NCI-H524 treated with DMSO at 0.1 percent for 48 hours (cell line): ENCODE data around the gene OPCML.

Experiments used
- DNase-seq: peaks from one replicate; lab custom pipeline; 2025; lab: John Stamatoyannopoulos, UW

Gene OPCML

GRCh38 chr11:132551016-132551415 is 981.3 kb downstream of the OPCML start:
- DNase-seq = no peak

- no peak for DNase-seq
These were observed 982.7 kb downstream of the OPCML start for GRCh38 chr11:132549561-132549960.

- DNase-seq = no peak
These were observed 983.3 kb downstream of the OPCML start for GRCh38 chr11:132549001-132549400.

- no peak for DNase-seq
These were observed 988.3 kb downstream of the OPCML start for GRCh38 chr11:132544007-132544406.

- DNase-seq = no peak
These were observed 990.5 kb downstream of the OPCML start for GRCh38 chr11:132541794-132542193.

DNA sequence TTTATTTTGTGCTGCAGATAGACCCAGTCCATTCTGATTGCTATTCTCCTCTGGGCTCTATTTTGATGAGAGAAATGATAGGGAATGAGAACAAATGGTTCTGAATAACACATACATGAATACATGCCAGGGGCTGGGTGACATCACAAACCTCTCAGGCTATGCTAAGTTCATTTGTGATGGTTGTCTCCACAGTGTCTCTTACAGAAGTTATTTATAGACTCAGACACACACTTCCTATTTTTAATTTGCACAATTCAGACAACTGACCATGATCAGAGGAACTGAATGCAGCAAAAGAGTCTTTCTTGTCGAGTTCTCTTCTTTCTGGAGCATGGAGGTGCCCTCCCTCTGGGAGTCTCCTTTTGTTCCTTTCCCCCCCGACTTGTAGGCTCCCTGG is 991.7 kb downstream of the OPCML start:
- DNase-seq = no peak

- DNase-seq = no peak
These were observed 992.5 kb downstream of the OPCML start for GRCh38 chr11:132539590-132540368.

DNA sequence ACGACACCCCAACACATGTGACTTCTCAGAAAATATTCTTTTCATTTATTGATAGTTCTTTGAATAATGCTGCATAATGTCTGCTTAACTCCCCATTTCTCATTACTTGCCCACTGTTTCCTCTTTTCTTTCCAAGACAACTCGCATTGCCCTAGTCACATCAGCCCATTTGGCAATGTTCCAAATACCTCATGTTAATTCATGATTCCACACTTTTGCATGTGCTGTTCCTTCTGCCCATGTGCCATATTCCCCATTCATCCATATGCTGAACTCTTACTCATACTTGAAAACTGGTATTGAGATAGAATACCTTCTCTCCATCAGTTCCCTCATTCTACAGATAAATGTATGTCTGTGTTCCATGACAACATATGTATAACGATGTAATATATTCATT is 993.7 kb downstream of the OPCML start:
- no peak for DNase-seq

DNA sequence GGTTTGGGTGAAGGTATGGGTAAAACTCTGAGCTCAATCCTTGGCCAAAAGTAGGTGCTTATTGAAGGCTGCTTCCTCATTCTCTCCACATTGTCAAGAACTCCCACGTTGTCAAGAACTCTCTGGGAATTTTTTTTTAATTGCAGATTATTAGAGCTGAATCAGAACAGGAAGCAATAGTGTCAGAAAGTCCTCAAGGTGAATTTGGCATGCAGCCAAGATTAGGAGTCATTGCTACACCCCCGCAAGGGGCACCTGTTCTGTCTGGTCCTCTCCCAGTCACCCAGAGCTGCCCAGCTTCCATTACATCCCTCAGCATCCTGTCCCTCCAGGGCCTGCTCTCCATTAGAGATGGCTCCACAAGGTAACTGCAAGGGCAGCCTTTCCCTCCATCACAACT is 996.5 kb downstream of the OPCML start:
- DNase-seq = no peak

- no peak for DNase-seq
These were observed 1000.4 kb downstream of the OPCML start for GRCh38 chr11:132531921-132532320.

DNA sequence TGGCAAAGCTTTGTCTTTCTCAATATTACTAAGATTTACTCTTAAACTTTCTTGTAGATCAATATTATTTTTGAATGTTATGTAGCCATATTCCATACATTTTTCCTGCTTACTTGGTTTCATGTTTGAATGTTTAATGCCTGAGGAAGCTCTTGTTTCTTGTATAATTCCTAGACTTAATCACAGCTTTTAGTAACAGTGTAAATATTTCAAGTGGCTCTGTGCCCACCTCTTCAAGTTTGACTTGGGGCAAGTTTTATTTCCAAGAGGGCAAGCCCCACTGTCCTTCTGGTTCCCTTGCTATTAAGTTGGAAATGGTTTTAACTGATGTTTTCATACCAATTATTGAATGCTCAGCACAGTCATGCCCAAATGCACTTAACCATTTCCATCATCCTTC is 1004.1 kb downstream of the OPCML start:
- no peak for DNase-seq

- no peak for DNase-seq
These were observed 1008.4 kb downstream of the OPCML start for GRCh38 chr11:132523929-132524328.

GRCh38 chr11:132520199-132520598 is 1012.1 kb downstream of the OPCML start:
- DNase-seq = no peak

DNA sequence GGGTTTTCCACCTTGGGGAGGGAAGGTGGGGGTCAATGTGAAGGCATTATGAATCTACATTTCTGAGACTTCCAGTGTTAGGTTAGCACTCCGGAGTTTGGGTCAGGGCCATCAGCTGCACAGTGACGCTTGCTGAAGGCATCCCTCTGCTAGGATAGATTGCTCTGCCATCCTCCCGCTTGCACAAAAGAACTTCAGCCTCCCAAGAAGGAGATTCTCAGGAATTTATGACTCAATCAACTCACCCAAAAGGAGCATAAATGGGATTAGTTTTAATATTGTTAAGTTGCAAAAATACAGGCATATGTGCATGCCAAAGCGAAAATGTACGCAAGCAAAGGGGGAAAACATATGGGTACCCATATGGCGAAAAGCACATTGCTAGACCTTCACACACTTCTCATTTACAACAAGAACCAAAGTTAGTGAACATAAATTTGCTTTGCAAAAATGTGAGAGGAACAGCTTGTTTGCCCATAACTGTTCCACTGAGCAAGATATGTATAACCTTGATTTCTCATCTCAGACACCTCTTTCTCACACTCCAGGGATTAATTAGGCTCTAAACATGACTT is 1013.0 kb downstream of the OPCML start:
- peak; percentile 53 for DNase-seq

GRCh38 chr11:132504501-132505041 is 1027.7 kb downstream of the OPCML start:
- no peak for DNase-seq

GRCh38 chr11:132501356-132501755 is 1030.9 kb downstream of the OPCML start:
- no peak for DNase-seq

DNA sequence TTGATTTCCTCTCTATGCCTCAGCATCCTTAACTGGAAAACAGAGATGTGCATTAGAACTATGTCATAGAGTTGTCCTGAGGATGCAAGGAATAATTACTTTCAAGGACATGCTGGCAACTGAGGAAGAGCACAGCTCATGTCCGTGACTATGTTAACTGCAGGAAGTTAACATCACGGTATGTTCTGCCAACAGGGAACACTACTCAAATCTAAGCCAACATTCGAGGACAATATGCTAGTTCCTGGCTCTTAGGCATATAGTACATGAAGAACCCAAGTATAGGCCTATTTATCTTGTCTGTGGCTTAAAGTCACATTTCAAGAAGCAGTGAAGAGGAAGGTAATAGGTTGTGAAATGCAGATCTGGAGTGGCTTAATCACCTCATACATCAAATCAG is 1032.6 kb downstream of the OPCML start:
- DNase-seq = no peak

DNA sequence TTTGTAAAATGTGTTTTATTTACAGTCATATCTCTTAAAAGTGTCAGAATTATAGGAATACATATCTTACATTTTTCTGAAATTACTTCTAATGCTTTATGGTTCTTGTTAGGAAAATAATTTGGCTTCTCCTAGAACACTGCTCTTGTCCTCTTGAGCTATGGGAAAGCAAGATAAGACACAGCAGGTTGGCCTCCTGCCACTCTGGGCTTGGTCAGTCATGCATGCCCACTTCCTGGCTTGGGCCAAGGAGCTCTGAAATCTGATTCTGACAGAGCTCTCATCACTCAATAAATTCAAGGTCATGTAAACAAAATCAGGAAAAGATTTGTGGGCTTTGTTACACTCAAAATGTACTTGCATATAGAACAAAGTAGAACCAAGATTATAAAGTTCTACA is 1036.0 kb downstream of the OPCML start:
- no peak for DNase-seq

DNA sequence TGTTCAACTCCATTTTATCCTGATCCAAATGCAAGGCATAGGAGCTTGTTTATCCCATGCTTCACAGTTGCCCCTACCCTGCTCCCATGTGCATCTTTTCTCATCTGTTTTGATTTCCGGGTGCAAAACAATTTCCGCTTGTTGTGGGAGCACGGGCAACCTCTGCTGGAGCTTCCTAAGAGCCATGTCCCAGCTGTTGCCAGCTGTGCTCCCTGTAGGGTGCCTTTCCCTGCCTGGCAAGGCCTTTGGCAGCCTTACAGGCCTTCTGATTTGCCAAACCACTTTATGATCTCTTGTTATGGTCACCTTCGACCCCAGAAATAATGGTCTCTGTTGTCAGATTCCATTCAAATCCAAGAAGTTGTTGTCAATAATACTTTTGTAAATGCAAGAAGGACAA is 1038.5 kb downstream of the OPCML start:
- DNase-seq = no peak

GRCh38 chr11:132490978-132491377 is 1041.3 kb downstream of the OPCML start:
- DNase-seq = no peak

- no peak for DNase-seq
These were observed 1046.2 kb downstream of the OPCML start for GRCh38 chr11:132486060-132486459.

DNA sequence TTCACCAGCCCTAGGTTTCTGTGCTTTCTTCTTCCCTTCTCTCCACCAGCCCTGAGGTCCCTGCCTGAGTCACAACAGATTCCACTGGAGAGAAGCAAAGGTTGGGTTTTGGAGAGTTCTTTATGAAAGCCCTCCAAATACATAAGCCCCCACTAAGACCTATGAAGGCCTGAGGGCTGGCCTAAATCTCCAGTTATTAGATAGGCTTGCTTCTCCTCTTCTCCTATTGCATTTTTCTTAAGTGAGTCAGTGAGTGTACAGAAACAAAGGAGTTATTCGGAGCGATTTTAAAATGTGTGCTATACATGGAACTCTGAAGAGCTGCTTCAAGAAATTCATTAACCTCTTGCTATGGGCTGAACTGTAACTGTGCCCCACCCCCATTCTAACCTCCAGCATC is 1057.3 kb downstream of the OPCML start:
- DNase-seq = no peak

GRCh38 chr11:132472411-132473172 is 1059.7 kb downstream of the OPCML start:
- no peak for DNase-seq
